Heart right ventricle (tissue), 16 donors: Measurements from ENCODE around the gene IGF2R. TPM values are rescaled to one million over a fixed set of nuclear protein-coding genes. Genes with fewer than 3 reads are reported as not detected.

ENCODE experiments used
- ATAC-seq, 8 donors: fragments of 200-7000 bp; cut with Tn5 transposase; one replicate each; pipeline ENCODE4 v1.9.1; 2020; ENCODE audit warnings: mild to moderate bottlenecking in 8 of 8, moderate library complexity in 8 of 8, moderate number of reproducible peaks in 1 of 8
- DNase-seq, 2 donors: peaks; one replicate each; pipeline ENCODE4 v3.0.0-alpha.2; 2020
- H3K27ac ChIP-seq, 10 donors: fragments of 200-600 bp; sonication (generic) in 2 of 10; one replicate each; pipeline versions ENCODE4 v1.5.0 to v1.8.0; 2020 to 2022; ENCODE audit warnings: mild to moderate bottlenecking in 3 of 10
- H3K27me3 ChIP-seq, 7 donors: fragments of 200-600 bp; one replicate each; pipeline ENCODE4 v1.8.0; 2021 to 2022; ENCODE audit warnings: mild to moderate bottlenecking in 2 of 7
- H3K36me3 ChIP-seq, 9 donors: fragments of 200-600 bp; sonication (generic) in 1 of 9; one replicate each; pipeline versions ENCODE4 v1.5.0 to v1.8.0; 2020 to 2022; ENCODE audit warnings: mild to moderate bottlenecking in 2 of 9
- H3K4me1 ChIP-seq, 9 donors: fragments of 200-600 bp; sonication (generic) in 1 of 9; one replicate each; pipeline versions ENCODE4 v1.5.0 to v1.8.0; 2020 to 2022; ENCODE audit warnings: mild to moderate bottlenecking in 4 of 9
- H3K4me3 ChIP-seq, 10 donors: fragments of 200-600 bp; sonication (generic) in 2 of 10; one replicate each; pipeline versions ENCODE4 v1.5.0 to v1.8.0; 2020 to 2022; ENCODE audit warnings: mild to moderate bottlenecking in 7 of 10, moderate library complexity in 2 of 10
- H3K9me3 ChIP-seq, 11 donors: fragments of 200-600 bp in 10 of 11; sonication (generic) in 2 of 11; one replicate each; pipeline versions ENCODE4 v1.5.0 to v1.8.0; 2013 to 2022; ENCODE audit warnings: mild to moderate bottlenecking in 2 of 11, control low read depth in 1 of 11, moderate library complexity in 1 of 11
- CTCF ChIP-seq, 9 donors: fragments of 200-600 bp; sonication (generic) in 2 of 9; IDR thresholded peaks; one replicate each; pipeline versions ENCODE4 v1.5.0 to v1.8.0; 2021 to 2022; ENCODE audit warnings: antibody characterized with exemption in 9 of 9, mild to moderate bottlenecking in 5 of 9, moderate library complexity in 1 of 9
- WGBS, 2 donors: extraction: QIAGEN DNeasy Blood & Tissue Kit; methylation state at CpG; one replicate each; pipeline ENCODE4 v1.1.7; 2013; ENCODE audit warnings: inconsistent platforms in 1 of 2; 5-methylcytosine and 5-hydroxymethylcytosine counted together
- intact Hi-C, 10 donors: fragments of 100-400 bp; cut with DNase I; formaldehyde crosslinking; loops; one replicate each; pipeline versions ENCODE4 v1.11.1 to v1.14.2; 2022
- polyA plus RNA-seq, 2 donors: library from polyadenylated mRNA; stranded (reverse); fragments of 200-250 nt; gene quantifications; one replicate each; pipeline ENCODE4 v1.2.3, GENCODE V29; 2013
- total RNA-seq, 10 donors: library from RNA; stranded (reverse); fragmentation: NEBNext Ultra II Directional in 3 of 10; extraction: Animal tissue kit (Norgen Biotek cat#: 25700) in 3 of 10; gene quantifications; one replicate each; pipeline versions ENCODE4 v1.2.1 to v1.2.4, GENCODE V29; 2021 to 2023
- donor health status: Arrhythmogenic right ventricular cardiomyopathy.
- donor health status: ischemic (EF 13 %, LVEDD 7.1; RV severe dilation, severe dysfunction).
- donor health status: healthy with polysubstance abuse.
- donor health status: DM: no; HTN: yes; CAD: no.
- donor health status: DM: no; HTN: no; CAD: no.
- donor health status: ischemic (EF 25% LVEDD 6.9; RV normal size, moderate dysfunction).
- donor health status: ischemic (EF 25% LVEDD 5.7; RV mildly dilated, moderate dysfunction).
- donor health status: healthy.
- donor health status: DM: yes; HTN: yes; CAD: no.
- donor health status: Ischemic cardiomyopathy.
- donor health status: ischemic (EF 35%, LVEDD 5.7; RV mildly dilated, moderate dysfunction).
- donor health status: nonischemic (EF 11% LVEDD 7.7; RV severe dilation, severe dysfunction).
- donor health status: DM: yes; HTN: yes; CAD: no.
- donor health status: PGD.
- donor health status: ischemic (EF 29% LVEDD 5.4; RV normal size, mild dysfunction).
- donor health status: nonischemic (EF 23%, LVEDD 6.1; RV moderate dilation, normal function).

IGF2R gene
- total and polyA plus RNA-seq, 12 donors = 13.7 to 95.6 (median 70.2) TPM

GRCh38 chr6:160049346-160049745 is 80.5 kb downstream of the IGF2R start:
- no peak for DNase-seq
- no peak for TF ChIP-seq CTCF (IDR thresholded peaks at IDR 0.05)
- intact Hi-C loops = loop anchor here in 7 of 10 donors (10.0 kb wide), 2 partner anchors 175 to 185 kb away; no protein-coding TSS in a partner anchor

GRCh38 chr6:160050022-160050421 is 81.1 kb downstream of the IGF2R start:
- peaks cover 0 to 9% (median 0%) of the 10 kb centered on the region in 9 donors for H3K4me1 ChIP-seq
- peaks cover 0 to 100% (median 81%) of the 10 kb centered on the region in 9 donors for H3K36me3 ChIP-seq
- no peak for DNase-seq

More at GRCh38 chr6:160049346-160049745, 80.5 kb downstream of the IGF2R start:
- Histone ChIP-seq H3K36me3 (peaks cover 0 to 100% (median 81%) of the 10 kb centered on the region in 9 donors), H3K9me3 (no peaks in the 10 kb centered on the region), H3K27me3 (no peaks in the 10 kb centered on the region), H3K4me3 (no peak overlapping the region), H3K27ac (no peak overlapping the region), H3K4me1 (peaks cover 0 to 16% (median 5%) of the 10 kb centered on the region in 9 donors)
- WGBS, 2 donors = 93% methylated on average over 9 of the region's 9 CpGs
- ATAC-seq = no peak

GRCh38 chr6:160051390-160051789 is 82.5 kb downstream of the IGF2R start:
- H3K27me3 ChIP-seq = no peaks in the 10 kb centered on the region
- H3K9me3 ChIP-seq = no peaks in the 10 kb centered on the region
- no peak overlapping the region for H3K27ac ChIP-seq
- intact Hi-C loops = no loop called here
- TF ChIP-seq CTCF (IDR thresholded peaks at IDR 0.05) = no peak
- 90 to 100% methylated on average over 2 of the region's 2 CpGs for WGBS, 2 donors
- DNase-seq (no peak), ATAC-seq (no peak)
- H3K36me3 ChIP-seq = peaks cover 0 to 100% (median 75%) of the 10 kb centered on the region in 9 donors
- H3K4me1 ChIP-seq = no peaks in the 10 kb centered on the region
- H3K4me3 ChIP-seq = no peak overlapping the region

More at GRCh38 chr6:160050022-160050421, 81.1 kb downstream of the IGF2R start:
- no peak overlapping the region for H3K4me3 ChIP-seq
- 93 to 94% methylated on average over 7 of the region's 7 CpGs for WGBS, 2 donors
- no peak for TF ChIP-seq CTCF (IDR thresholded peaks at IDR 0.05)
- H3K27me3 ChIP-seq = no peaks in the 10 kb centered on the region
- no peak for ATAC-seq
- intact Hi-C loops = no loop called here
- no peaks in the 10 kb centered on the region for H3K9me3 ChIP-seq
- H3K27ac ChIP-seq = no peak overlapping the region

- DNase-seq (no peak), ATAC-seq (no peak)
- peaks cover 0 to 100% (median 70%) of the 10 kb centered on the region in 9 donors for H3K36me3 ChIP-seq
- intact Hi-C loops = no loop called here
- no peak overlapping the region for H3K27ac ChIP-seq
- no peaks in the 10 kb centered on the region for H3K9me3 ChIP-seq
- WGBS, 2 donors = 84 to 91% methylated on average over 6 of the region's 6 CpGs
- H3K27me3 ChIP-seq = no peaks in the 10 kb centered on the region
- H3K4me1 ChIP-seq = no peaks in the 10 kb centered on the region
- H3K4me3 ChIP-seq = no peak overlapping the region
- no peak for TF ChIP-seq CTCF (IDR thresholded peaks at IDR 0.05)
These were observed 85.4 kb downstream of the IGF2R start for GRCh38 chr6:160054271-160054670.
